Peyer's patch (tissue), 4 donors: ENCODE measurements around the gene DDIT3.

ENCODE experiments used
- CTCF ChIP-seq, 6 experiments: fragments of 450-650 bp in 4 of 6; fragments of 200-600 bp in 2 of 6; sonication (generic) in 1 of 6; IDR thresholded peaks; one replicate each; pipeline ENCODE4 v1.5.1; 2017 to 2019; ENCODE audit warnings: antibody characterized with exemption in 6 of 6, mild to moderate bottlenecking in 3 of 6, moderate library complexity in 1 of 6
- POLR2A ChIP-seq, 2 donors: fragments of 450-650 bp; IDR thresholded peaks; one replicate each; pipeline ENCODE4 v1.5.1; 2017; ENCODE audit warnings: antibody characterized with exemption in 2 of 2, mild to moderate bottlenecking in 2 of 2, moderate library complexity in 2 of 2

GRCh38 chr12:57516617-57517153, 3.6 kb downstream of the DDIT3 start:
- TF ChIP-seq CTCF (IDR thresholded peaks at IDR 0.05) = no peak
- no peak for TF ChIP-seq POLR2A (IDR thresholded peaks at IDR 0.05)
